GM19463 (cell line): ENCODE results near the gene SAMD14.

ENCODE experiments used
- ATAC-seq: cut with Tn5 transposase; IDR thresholded peaks from one replicate; pipeline ENCODE4 v1.9.1; 2021; ENCODE audit warnings: mild to moderate bottlenecking, moderate library complexity; ENCODE audit not compliant: unreplicated experiment

SAMD14 gene

DNA sequence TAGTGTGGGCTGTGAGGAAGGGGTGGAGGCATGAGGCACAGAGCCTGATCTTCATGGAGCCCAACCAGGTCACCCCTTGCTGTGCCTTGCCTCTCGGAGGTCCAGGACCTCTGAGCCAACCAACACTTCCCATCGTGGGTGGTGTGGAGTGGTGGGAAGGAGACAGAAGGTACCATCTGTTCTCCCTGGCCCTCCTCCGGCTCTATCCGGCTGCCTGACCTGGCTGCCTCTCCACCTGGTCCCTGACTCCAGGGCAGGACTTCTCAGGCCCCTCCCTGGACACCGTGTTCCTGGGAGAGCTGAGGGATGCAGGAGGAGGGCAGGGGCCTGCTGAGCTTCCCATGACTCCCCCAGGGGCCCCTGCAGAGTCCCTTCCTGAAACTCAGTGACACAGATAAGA, 31.0 kb downstream of the SAMD14 start:
- no peak for ATAC-seq

DNA sequence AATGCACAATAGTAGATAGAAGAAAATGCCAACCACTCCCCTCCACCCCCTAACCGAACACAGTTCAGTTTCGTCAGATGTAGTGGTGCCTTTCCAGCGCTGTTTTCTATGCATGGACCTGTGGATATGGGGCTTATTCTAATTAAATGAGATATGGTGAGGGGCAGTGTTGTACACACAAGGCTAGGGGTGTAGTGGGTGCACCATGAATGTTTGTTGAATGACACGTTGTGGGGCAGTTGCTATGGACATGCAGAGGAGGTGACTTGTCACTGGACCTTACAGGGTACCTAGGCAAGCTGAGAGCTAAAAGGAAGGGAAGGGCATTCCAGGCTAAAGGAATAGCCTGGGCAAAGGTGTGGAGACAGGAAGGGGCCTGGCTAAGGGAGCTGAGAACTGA, 31.4 kb downstream of the SAMD14 start:
- ATAC-seq, result no peak

GRCh38 chr17:50097926-50098325, 32.0 kb downstream of the SAMD14 start:
- ATAC-seq, result no peak

DNA sequence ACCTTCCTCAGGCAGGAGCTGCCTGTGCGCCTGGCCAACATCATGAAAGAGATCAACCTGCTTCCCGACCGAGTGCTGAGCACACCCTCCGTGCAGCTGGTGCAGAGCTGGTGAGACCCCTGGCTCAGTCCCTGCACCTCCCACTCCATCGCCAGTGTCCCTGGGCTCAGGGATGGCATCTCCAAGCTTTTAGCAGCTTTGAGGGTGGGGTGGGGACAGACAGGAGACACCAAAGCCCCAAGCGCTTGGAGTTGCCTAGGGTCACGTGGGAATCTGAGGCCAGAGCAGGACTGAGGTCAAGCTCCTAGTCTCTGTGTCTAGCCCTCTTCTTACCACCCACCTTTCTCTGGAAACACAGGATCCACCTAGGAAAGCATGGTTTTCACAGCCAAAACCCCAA, 32.5 kb downstream of the SAMD14 start:
- no peak for ATAC-seq

DNA sequence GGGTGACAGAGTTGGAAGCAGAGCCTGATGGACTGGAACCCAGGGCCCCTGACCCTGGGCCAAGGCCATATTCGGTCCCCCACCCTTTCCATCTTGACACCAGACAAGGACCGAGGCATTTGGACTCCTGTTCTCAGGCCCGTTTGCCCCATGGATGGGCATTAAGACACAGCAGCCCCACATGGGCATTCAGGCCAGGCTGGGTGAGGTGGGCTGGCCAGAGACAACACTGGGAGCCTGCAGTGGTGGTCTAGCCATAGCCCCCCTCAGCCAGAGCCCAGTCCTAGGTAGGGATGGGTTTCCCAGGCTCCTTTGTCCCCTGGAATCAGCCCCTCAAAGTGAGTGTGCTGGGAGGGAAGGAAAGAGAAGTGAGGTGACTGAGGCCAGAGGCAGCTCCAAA, 33.2 kb downstream of the SAMD14 start:
- ATAC-seq, result no peak

GRCh38 chr17:50096092-50096491, 33.9 kb downstream of the SAMD14 start:
- ATAC-seq, result no peak

DNA sequence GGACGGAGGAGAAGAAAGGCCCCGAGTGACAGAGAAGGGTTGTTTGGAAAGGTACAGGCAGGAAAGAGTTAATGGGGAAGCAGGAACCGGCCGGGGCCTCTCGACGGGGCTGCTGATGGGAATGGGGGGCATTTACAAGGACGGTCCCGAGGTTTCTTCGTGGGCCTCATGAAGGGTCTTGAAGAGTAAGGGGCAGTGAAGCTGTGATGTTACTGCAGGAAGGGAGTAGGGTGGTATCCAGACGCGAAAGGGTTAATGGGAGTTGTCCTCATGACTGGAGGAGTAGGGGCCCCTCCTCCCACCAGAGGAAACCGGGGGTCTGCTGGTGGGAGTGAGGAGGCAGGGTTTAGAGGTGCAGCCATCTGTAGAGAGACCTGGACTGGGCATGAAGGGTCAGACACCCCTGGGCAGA, 34.3 kb downstream of the SAMD14 start:
- ATAC-seq, result no peak

DNA sequence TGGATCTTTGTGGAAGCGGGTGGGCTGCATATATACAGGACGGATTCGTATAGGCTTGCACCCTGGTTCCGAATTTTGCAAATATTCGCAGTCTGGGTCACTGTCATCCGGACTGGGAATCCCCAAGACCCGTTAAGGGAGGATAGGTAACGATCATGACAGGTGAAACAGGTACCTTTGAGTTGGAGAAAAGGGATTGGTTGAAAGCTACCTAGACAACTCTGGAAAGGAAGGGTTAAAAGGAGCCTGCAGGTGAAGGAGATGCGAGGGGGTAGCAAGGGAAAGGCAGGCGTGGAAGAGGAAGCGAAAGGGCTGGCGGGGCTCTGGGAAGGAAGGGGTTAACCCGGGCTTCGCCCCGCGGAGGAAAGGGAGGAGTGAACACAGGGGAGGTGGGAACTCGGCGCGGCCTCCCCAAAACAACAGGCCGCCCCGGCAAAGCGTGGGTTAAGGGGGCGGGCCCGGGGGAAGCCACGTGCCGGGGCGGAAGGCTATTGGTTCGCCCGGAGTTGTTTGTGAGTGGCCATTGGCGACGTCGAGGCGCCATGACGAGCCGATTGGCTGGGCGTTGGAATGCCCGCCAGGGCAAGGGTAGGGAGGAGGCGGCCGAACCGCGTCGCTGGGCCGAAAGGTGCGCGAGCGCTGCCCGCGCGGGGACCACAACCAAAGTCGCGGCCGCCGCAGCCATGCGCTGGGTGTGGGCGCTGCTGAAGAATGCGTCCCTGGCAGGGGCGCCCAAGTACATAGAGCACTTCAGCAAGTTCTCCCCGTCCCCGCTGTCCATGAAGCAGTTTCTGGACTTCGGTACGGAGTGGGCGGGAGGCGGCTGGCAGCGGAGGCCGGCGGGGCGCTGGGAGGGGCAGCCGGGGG, 35.0 kb downstream of the SAMD14 start, which contains the start of gene PDK2:
Gene PDK2, plus strand, starts transcription at position 599 of the 867 bp plus-strand sequence. Its CDS starts 85 bp downstream, at position 684.
- peak; percentile 81 for ATAC-seq

DNA sequence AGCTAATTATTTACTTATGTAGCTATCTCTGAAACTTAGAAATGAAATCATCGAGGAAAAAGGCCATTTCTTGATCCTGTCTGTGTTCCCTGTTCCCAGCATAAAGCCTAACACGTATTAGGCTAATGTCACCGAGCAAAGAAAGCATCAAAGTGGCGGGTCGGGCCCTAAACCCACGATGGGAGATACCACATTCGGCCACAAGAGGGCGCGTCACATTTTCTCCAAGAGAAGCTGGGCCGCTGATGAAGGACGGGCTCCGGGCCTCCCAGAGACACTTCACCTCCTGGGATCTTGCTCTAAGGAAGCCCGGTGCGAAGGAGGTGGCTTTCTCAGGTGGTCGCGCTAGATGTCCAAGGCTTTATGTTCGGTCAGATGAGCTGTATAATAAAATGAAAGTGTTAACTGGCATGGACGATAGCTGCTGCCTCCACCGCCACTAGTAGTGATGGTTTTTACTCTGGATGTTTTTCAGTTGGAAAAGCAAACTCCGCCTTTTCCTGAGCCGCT, 35.7 kb downstream of the SAMD14 start:
- ATAC-seq, result no peak

- ATAC-seq, result no peak
Observed at GRCh38 chr17:50093807-50094206, 36.2 kb downstream of the SAMD14 start.

- no peak for ATAC-seq
Observed at GRCh38 chr17:50093246-50093645, 36.7 kb downstream of the SAMD14 start.

GRCh38 chr17:50091918-50092285, 38.1 kb downstream of the SAMD14 start:
- no peak for ATAC-seq

- ATAC-seq, result no peak
Observed at GRCh38 chr17:50090971-50091917, 38.7 kb downstream of the SAMD14 start.

DNA sequence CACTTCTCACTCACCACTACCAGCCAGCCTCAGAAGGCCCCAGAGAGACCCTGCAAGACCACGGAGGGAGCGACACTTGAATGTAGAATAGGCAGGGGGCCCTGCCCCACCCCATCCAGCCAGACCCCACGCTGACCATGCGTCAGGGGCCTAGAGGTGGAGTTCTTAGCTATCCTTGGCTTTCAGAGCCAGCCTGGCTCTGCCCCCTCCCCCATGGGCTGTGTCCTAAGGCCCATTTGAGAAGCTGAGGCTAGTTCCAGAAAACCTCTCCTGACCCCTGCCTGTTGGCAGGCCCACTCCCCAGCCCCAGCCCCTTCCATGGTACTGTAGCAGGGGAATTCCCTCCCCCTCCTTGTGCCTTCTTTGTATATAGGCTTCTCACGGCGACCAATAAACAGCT, 39.9 kb downstream of the SAMD14 start:
- ATAC-seq, result no peak

DNA sequence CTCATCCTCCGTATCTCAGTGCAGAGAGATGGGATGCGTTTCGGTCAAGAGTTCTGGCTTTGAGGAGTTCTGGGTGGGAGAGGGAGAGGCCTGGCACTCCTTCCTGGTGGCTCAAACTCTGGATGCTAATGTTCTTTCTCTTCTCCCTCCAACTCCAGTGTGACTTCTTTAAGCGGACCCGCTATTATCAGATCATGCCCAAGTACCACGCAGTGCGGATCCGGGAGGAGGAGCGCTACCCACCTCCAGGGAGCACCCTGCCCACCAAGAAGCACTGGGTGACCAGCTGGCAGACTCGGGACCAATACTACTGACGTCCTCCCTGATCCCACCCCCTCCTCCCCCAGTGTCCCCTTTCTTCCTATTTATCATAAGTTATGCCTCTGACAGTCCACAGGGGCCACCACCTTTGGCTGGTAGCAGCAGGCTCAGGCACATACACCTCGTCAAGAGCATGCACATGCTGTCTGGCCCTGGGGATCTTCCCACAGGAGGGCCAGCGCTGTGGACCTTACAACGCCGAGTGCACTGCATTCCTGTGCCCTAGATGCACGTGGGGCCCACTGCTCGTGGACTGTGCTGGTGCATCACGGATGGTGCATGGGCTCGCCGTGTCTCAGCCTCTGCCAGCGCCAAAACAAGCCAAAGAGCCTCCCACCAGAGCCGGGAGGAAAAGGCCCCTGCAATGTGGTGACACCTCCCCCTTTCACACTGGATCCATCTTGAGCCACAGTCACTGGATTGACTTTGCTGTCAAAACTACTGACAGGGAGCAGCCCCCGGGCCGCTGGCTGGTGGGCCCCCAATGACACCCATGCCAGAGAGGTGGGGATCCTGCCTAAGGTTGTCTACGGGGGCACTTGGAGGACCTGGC, 40.8 kb downstream of the SAMD14 start:
- no peak for ATAC-seq

- ATAC-seq, result no peak
Observed at GRCh38 chr17:50087912-50088405, 42.0 kb downstream of the SAMD14 start.

DNA sequence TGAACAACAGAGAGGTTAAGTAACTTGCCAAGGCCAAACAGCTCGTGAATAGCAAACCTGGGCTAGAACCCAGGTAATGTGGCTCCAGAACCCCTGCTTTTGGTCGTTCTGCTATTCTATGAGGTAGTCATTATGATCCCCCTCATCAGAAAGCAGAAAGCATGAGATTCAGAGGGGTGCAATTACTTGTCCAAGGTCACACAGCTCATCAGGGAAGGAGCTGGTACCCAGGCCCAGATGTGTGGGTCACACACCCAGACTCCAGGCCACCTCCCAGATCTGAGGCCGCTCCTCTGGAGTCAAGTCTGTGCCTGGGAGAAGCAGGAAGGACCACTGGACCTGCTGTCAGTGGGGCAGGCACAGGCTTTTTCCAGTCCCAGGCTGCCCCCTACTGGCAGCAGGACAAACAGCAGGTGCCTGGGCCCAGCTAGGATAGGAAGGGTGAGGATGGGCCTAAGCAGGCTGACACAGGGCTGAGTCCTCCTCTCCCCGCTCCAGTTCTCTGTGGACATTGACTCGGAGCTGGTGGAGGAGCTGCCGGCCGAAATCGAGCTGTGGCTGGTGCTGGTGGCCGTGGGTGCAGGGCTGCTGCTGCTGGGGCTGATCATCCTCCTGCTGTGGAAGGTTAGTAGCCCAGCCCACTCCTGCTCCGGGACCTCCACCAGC, 42.6 kb downstream of the SAMD14 start:
- peak; percentile 66 for ATAC-seq

DNA sequence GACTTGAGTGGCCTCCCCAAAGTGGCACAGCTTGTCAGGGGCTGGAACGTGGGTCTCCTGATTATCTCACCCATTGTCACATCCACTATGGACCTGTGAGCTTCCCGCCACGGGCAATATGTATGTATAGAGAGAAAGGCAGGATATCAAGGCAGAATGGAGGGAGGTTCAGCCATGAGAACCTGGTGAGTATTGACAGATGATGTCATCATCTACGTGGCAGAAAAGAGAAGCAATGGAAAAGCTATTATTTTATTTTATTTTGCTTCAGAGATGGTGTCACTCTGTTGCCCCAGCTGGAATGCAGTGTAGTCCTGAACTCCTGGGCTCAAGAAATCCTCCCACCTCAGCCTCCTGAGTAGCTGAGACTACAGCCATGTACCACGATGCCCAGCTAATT, 48.2 kb downstream of the SAMD14 start:
- no peak for ATAC-seq

GRCh38 chr17:50080827-50081226, 49.1 kb downstream of the SAMD14 start:
- ATAC-seq, result peak; percentile 56

DNA sequence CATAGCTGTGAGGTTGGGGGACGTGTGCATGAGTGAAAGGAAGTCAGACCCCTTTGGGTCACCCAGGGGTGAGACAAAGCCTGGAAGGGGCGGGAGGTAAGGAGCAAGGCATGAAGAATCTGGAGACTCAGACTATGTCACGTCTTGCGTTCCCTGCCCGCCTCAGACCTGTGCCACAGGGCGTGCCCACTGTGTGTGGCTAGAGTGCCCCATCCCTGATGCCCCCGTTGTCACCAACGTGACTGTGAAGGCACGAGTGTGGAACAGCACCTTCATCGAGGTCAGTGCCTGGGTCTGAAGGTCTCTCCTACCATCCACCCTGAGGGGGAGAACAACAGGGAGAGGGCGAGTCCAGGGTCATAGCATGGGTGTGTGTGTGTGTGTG, 49.9 kb downstream of the SAMD14 start:
- no peak for ATAC-seq
